ENCODE data around the gene IGFN1. TPM values are rescaled to one million over a fixed set of nuclear protein-coding genes. Genes with fewer than 3 reads are reported as not detected.

The IGFN1 gene
- total and polyA plus RNA-seq, 10 donors = 0.02 to 0.03 (median 0.02) TPM; not detected in 7

- peak overlapping the region in 2 of 8 donors; percentile 66 to 81 for H3K4me3 ChIP-seq
- intact Hi-C loops (cut with DNase I; ENCODE audit: low total_unique reads) = no loop called here
- no peaks in the 10 kb centered on the region for H3K9me3 ChIP-seq
- peaks cover 0 to 20% (median 13%) of the 10 kb centered on the region in 6 donors for H3K4me1 ChIP-seq
- no peaks in the 10 kb centered on the region for H3K36me3 ChIP-seq
- peak overlapping the region in 3 of 8 donors; percentile 65 to 82 (median 79) for H3K27ac ChIP-seq
- TF ChIP-seq CTCF (IDR thresholded peaks at IDR 0.05 in 8 of 11, conservative IDR thresholded peaks at IDR 0.05 in 3 of 11) = no peak
- TF ChIP-seq POLR2AphosphoS5 (IDR thresholded peaks at IDR 0.05) = no peak
- TF ChIP-seq POLR2A (IDR thresholded peaks at IDR 0.05) = no peak
- DNase-seq = no peak
- WGBS, 5 donors = 80 to 92% (median 90%) methylated on average over 2 of the region's 2 CpGs
- H3K27me3 ChIP-seq (replicated peaks in 1 of 7) = peaks cover 0 to 7% (median 0%) of the 10 kb centered on the region in 7 donors
Measured at GRCh38 chr1:201169971-201170532, 20.6 kb upstream of the IGFN1 start.

GRCh38 chr1:201170533-201171062, 20.0 kb upstream of the IGFN1 start:
- intact Hi-C loops (cut with DNase I; ENCODE audit: low total_unique reads) = no loop called here
- Histone ChIP-seq H3K9me3 (no peaks in the 10 kb centered on the region), H3K27ac (peak overlapping the region; percentile 43 to 82 (median 68)), H3K36me3 (no peaks in the 10 kb centered on the region), H3K27me3 (replicated peaks in 1 of 7) (peaks cover 0 to 7% (median 0%) of the 10 kb centered on the region in 7 donors), H3K4me3 (peak overlapping the region; percentile 47 to 81 (median 59)), H3K4me1 (peaks cover 0 to 20% (median 13%) of the 10 kb centered on the region in 6 donors)
- peak in 3 of 11 experiments; percentile 25 to 39 (median 30) for TF ChIP-seq CTCF (IDR thresholded peaks at IDR 0.05 in 8 of 11, conservative IDR thresholded peaks at IDR 0.05 in 3 of 11)
- TF ChIP-seq POLR2AphosphoS5 (IDR thresholded peaks at IDR 0.05) = peak; percentile 67 to 83 (median 76)
- TF ChIP-seq POLR2A (IDR thresholded peaks at IDR 0.05) = peak in 1 of 3 donors; percentile 6
- peak; percentile 95 for DNase-seq
- 10 to 20% (median 13%) methylated on average over 14 to 26 of the region's 26 CpGs for WGBS, 5 donors

- intact Hi-C loops (cut with DNase I; ENCODE audit: low total_unique reads) = no loop called here
- peak; percentile 83 for DNase-seq
- H3K4me1 ChIP-seq = peaks cover 0 to 20% (median 13%) of the 10 kb centered on the region in 6 donors
- peaks cover 0 to 11% (median 0%) of the 10 kb centered on the region in 7 donors for H3K27me3 ChIP-seq (replicated peaks in 1 of 7)
- WGBS, 5 donors = 9 to 18% (median 11%) methylated on average over 29 to 48 of the region's 48 CpGs
- peak in 5 of 11 experiments; percentile 26 to 46 (median 34) for TF ChIP-seq CTCF (IDR thresholded peaks at IDR 0.05 in 8 of 11, conservative IDR thresholded peaks at IDR 0.05 in 3 of 11)
- TF ChIP-seq POLR2A (IDR thresholded peaks at IDR 0.05) = no peak
- peak in 1 of 3 donors; percentile 1 for TF ChIP-seq POLR2AphosphoS5 (IDR thresholded peaks at IDR 0.05)
- H3K27ac ChIP-seq = peak overlapping the region; percentile 43 to 82 (median 68)
- H3K4me3 ChIP-seq = peak overlapping the region; percentile 47 to 81 (median 59)
- H3K9me3 ChIP-seq = no peaks in the 10 kb centered on the region
- no peaks in the 10 kb centered on the region for H3K36me3 ChIP-seq
Measured at GRCh38 chr1:201171063-201172036, 19.3 kb upstream of the IGFN1 start.
